A673 (cell line): ENCODE results near the gene PLIN5. TPM values are rescaled to one million over a fixed set of nuclear protein-coding genes. Genes with fewer than 3 reads are reported as not detected.

Source experiments
- BruUV-seq: library from RNA; stranded (reverse); fragments of 400-500 nt; replicated peaks from 2 replicates; lab custom pipeline; 2021; lab: Mats Ljungman, UMichigan
- CTCF ChIA-PET: fragments of 300-600 bp; sonication (Branson Sonifier 250); formaldehyde crosslinking; loops from one replicate; lab custom pipeline; 2022; ENCODE audit warnings: antibody characterized with exemption; lab: Charles Lee
- POLR2A ChIA-PET: fragments of 300-600 bp; sonication (Branson Sonifier 250); formaldehyde crosslinking; loops from one replicate; lab custom pipeline; 2022; ENCODE audit warnings: antibody characterized with exemption; ENCODE audit not compliant: low non-redundant PET; lab: Charles Lee
- DNase-seq: peaks from one replicate; pipeline ENCODE4 v3.0.0-alpha.2; 2015; ENCODE audit warnings: low spot score
- H3K27ac ChIP-seq: fragments of 200-600 bp; sonication (generic); 2 replicates; pipeline ENCODE4 v1.5.1; 2016; ENCODE audit warnings: mixed run types, low read depth, mild to moderate bottlenecking, mixed read lengths, antibody characterized with exemption, low read length; ENCODE audit not compliant: poor library complexity, severe bottlenecking
- H3K27me3 ChIP-seq: fragments of 200-600 bp; sonication (generic); replicated peaks from 2 replicates; pipeline ENCODE4 v1.6.1; 2017; ENCODE audit warnings: mixed run types, low read depth, mild to moderate bottlenecking, mixed read lengths, antibody characterized with exemption, low read length; ENCODE audit not compliant: insufficient read depth, poor library complexity
- H3K36me3 ChIP-seq: fragments of 200-600 bp; sonication (generic); 2 replicates; pipeline ENCODE4 v1.6.1; 2016; ENCODE audit warnings: mixed run types, mild to moderate bottlenecking, mixed read lengths, antibody characterized with exemption, low read length; ENCODE audit not compliant: insufficient read depth, poor library complexity, severe bottlenecking
- H3K4me1 ChIP-seq: fragments of 200-600 bp; sonication (generic); 2 replicates; pipeline ENCODE4 v1.6.1; 2017; ENCODE audit warnings: mixed run types, mild to moderate bottlenecking, mixed read lengths, antibody characterized with exemption, low read length; ENCODE audit not compliant: insufficient read depth, poor library complexity, severe bottlenecking
- H3K4me3 ChIP-seq: fragments of 200-600 bp; sonication (generic); 2 replicates; pipeline ENCODE4 v1.5.1; 2016; ENCODE audit warnings: low read depth, mixed run types, mild to moderate bottlenecking, mixed read lengths, low read length; ENCODE audit not compliant: poor library complexity, severe bottlenecking
- H3K9me3 ChIP-seq: fragments of 200-600 bp; sonication (generic); 2 replicates; pipeline ENCODE4 v1.6.1; 2016; ENCODE audit warnings: mixed run types, low read depth, mild to moderate bottlenecking, mixed read lengths, antibody characterized with exemption, low read length; ENCODE audit not compliant: poor library complexity, severe bottlenecking
- EZH2 ChIP-seq: fragments of 200-600 bp; sonication (generic); IDR thresholded peaks from 2 replicates; pipeline ENCODE4 v1.6.1; 2017; ENCODE audit warnings: borderline replicate concordance, low read depth, mild to moderate bottlenecking, mixed read lengths, antibody characterized with exemption, low read length; ENCODE audit not compliant: poor library complexity, severe bottlenecking
- intact Hi-C: fragments of 100-400 bp; cut with micrococcal nuclease; formaldehyde crosslinking; loops from one replicate; pipeline ENCODE4 v1.10.0; 2022; ENCODE audit not compliant: unreplicated experiment
- total RNA-seq: library from RNA; stranded (reverse); gene quantifications from 2 replicates; pipeline ENCODE4 v1.2.3, GENCODE V29; 2021
- TF ChIP-seq, protein P1 (sequence below): fragments of 300-800, 200-600 bp; sonication (generic); conservative IDR thresholded peaks from 2 replicates; pipeline ENCODE4 v1.5.1; 2017; ENCODE audit warnings: low read depth, mild to moderate bottlenecking, antibody characterized with exemption, low read length, moderate library complexity, mixed read lengths

PLIN5 gene
- total RNA-seq, 1 experiment from 2014 or later: 3.0 TPM

DNA sequence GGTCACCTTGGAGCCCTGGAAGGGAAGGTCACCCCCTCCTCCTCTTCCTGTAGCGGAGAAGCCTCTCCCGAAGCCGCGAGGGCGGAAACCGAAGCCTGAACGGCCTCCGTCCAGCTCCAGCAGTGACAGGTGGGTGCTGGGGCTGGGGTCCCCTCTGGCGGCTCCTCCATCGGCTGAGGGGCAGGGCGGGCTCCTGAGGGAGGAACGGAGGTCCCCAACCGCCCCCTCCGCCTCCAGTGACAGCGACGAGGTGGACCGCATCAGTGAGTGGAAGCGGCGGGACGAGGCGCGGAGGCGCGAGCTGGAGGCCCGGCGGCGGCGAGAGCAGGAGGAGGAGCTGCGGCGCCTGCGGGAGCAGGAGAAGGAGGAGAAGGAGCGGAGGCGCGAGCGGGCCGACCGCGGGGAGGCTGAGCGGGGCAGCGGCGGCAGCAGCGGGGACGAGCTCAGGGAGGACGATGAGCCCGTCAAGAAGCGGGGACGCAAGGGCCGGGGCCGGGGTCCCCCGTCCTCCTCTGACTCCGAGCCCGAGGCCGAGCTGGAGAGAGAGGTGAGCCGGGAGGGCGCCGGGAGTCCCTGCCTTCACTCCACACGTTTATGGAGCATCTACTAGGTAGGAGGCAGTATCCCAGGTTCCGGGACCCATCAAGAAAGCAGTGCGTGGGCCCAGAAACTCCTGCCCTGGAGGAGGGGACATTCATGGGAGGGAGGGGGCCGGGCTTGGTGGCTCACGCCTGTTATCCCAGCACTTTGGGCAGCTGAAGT is 40.9 kb downstream of the PLIN5 start:
- no TSS peak for BruUV-seq
- Histone ChIP-seq H3K27me3 (no peaks in the 10 kb centered on the region), H3K36me3 (peaks cover 41% of the 10 kb centered on the region), H3K9me3 (no peaks in the 10 kb centered on the region), H3K4me1 (no peaks in the 10 kb centered on the region), H3K27ac (no peak overlapping the region), H3K4me3 (no peak overlapping the region)
- DNase-seq: no peak
- TF ChIP-seq, protein P1, sequence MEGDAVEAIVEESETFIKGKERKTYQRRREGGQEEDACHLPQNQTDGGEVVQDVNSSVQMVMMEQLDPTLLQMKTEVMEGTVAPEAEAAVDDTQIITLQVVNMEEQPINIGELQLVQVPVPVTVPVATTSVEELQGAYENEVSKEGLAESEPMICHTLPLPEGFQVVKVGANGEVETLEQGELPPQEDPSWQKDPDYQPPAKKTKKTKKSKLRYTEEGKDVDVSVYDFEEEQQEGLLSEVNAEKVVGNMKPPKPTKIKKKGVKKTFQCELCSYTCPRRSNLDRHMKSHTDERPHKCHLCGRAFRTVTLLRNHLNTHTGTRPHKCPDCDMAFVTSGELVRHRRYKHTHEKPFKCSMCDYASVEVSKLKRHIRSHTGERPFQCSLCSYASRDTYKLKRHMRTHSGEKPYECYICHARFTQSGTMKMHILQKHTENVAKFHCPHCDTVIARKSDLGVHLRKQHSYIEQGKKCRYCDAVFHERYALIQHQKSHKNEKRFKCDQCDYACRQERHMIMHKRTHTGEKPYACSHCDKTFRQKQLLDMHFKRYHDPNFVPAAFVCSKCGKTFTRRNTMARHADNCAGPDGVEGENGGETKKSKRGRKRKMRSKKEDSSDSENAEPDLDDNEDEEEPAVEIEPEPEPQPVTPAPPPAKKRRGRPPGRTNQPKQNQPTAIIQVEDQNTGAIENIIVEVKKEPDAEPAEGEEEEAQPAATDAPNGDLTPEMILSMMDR: no peak
- no peak for TF ChIP-seq EZH2
- ChIA-PET CTCF (no interaction called here), POLR2A (no interaction called here)
- intact Hi-C loops: no loop called here

DNA sequence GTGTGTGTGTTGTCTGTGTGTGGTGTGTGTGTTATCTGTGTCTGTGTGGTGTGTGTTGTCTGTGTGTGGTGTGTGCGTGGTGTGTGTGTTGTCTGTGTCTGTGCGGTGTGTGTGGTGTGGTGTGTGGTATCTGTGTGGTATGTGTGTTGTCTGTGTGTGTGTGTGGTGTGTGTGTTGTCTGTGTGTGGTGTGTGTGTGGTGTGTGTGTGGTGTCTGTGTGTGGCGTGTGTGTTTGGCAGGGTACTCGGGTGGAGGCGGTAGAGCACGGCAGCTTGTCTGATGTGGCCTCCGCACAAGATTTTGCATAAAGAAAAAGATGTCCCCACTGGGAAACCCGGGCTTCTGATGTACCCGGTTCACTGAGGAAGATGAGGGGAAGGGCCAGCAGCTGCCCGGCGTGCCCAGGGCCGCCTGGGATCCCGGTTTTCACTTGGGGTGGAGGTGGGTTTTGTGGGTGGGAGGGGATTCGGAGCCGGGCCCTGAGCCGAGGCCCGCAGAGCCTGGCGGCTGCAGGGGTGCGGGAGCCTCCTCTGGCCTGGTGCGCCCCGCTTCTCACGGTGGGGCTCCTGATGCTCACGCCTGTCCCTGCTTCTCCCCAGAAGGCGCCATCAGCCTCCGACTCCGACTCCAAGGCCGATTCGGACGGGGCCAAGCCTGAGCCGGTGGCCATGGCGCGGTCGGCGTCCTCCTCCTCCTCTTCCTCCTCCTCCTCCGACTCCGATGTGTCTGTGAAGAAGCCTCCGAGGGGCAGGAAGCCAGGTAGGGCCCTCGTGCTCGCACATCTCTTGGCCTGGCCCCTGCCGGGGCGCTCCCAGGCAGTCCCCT is 41.7 kb downstream of the PLIN5 start:
- TF ChIP-seq EZH2: no peak
- TF ChIP-seq, protein P1: no peak
- no TSS peak for BruUV-seq

DNA sequence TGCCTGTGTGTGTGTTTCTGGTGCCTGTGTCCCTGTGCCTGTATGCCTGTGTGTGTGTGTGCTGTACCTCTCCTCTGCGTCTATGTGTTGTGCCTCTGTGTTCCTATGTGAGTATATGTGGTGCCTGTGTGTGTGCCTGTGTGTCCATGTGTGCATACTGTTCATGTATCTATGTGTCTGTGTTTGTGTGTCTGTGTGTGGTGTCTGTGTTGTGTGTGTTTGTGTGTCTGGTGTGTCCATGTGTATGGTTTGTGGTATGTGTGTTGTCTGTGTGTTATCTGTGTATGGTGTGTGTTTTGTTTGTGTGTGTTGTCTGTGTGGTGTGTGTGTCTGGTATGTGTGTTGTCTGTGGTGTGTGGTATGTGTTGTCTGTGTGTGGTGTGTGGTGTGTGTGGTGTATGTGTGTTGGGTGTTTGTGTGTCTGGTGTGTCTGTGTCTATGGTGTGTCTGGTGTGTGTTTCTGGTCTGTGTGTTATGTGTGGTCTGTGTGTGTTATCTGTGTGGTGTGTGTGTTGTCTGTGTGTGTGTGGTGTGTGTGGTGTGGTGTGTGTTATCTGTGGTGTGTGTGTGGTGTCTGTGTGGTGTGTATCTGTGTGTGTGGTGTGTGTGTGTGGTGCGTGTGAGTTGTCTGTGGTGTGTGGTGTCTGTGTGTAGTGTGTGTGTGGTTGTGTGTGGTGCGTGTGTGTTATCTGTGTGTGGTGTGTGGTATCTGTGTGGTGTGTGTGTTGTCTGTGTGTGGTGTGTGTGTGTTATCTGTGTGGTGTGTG is 42.5 kb downstream of the PLIN5 start:
- Histone ChIP-seq H3K27me3 (no peaks in the 10 kb centered on the region), H3K4me1 (no peaks in the 10 kb centered on the region), H3K4me3 (no peak overlapping the region), H3K27ac (no peak overlapping the region), H3K36me3 (peaks cover 33% of the 10 kb centered on the region), H3K9me3 (no peaks in the 10 kb centered on the region)
- DNase-seq: no peak
- BruUV-seq: no TSS peak
- ChIA-PET CTCF (no interaction called here), POLR2A (no interaction called here)
- TF ChIP-seq, protein P1: no peak
- no peak for TF ChIP-seq EZH2
- intact Hi-C loops: no loop called here

More for the DNA sequence above, 41.7 kb downstream of the PLIN5 start:
- ChIA-PET CTCF (no interaction called here), POLR2A (no interaction called here)
- no peaks in the 10 kb centered on the region for H3K27me3 ChIP-seq
- no peaks in the 10 kb centered on the region for H3K4me1 ChIP-seq
- no peak for DNase-seq
- no peak overlapping the region for H3K4me3 ChIP-seq
- no peaks in the 10 kb centered on the region for H3K9me3 ChIP-seq
- no peak overlapping the region for H3K27ac ChIP-seq
- H3K36me3 ChIP-seq: peaks cover 35% of the 10 kb centered on the region
- intact Hi-C loops: no loop called here
